Measurements from ENCODE around the gene LRRC3.
A peak's percentile ranks its signal among the peaks of the same experiment; 100 is the strongest.

LRRC3 gene

DNA sequence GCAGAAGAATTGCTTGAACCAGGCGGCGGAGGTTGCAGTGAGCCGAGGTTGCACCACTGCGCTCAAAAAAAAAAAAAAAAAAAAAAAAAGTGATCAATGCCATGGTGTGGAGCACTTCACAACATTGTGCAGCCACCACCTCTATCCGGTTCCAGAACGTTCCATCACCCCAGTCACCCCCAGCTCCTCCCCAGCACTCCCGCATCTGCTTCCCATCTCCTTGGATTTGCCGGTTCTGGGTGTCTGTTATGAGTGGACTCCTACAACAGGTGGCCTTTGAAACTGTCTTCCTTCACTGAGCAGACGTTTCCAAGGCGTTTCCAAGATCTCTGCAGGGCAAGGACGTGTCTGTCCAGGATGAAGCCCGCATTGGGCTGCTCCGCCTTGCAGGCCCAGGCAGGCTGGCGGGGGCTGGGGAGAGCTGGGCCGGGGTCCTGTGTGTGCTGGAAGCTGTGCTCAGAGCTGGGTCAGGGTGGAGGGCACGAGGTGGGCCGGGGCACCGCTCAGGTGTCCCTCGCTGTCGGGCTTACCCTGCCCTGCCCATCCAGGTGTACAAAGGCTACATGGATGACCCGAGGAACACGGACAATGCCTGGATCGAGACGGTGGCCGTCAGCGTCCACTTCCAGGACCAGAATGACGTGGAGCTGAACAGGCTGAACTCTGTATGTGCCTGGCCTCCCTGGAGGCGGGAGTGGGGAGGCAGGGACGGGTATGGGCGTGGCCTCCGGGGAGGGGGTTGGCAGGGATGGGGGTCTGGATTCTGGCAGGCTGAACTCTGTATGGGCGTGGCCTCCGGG lies 14.9 kb upstream of the LRRC3 start:
- DNase-seq: no peak

DNA sequence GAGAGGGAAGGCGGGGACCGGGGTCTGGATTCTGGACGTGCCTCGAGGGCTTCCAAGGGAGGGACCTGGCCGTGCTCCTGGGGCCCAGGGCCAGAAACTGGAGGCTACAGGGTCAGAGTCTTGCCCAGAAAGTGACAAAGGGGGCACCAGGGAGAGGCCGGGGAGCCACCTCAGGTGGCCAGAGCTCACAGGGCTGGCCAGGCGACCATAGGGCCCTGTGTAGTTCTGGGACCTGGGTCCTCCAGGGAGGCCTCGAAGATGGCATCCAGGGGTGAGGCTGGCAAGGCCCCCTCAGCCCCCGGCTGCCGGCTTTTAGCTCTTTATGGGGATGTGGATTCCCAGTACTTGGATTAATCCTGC lies 14.3 kb upstream of the LRRC3 start:
- no peak for DNase-seq

DNA sequence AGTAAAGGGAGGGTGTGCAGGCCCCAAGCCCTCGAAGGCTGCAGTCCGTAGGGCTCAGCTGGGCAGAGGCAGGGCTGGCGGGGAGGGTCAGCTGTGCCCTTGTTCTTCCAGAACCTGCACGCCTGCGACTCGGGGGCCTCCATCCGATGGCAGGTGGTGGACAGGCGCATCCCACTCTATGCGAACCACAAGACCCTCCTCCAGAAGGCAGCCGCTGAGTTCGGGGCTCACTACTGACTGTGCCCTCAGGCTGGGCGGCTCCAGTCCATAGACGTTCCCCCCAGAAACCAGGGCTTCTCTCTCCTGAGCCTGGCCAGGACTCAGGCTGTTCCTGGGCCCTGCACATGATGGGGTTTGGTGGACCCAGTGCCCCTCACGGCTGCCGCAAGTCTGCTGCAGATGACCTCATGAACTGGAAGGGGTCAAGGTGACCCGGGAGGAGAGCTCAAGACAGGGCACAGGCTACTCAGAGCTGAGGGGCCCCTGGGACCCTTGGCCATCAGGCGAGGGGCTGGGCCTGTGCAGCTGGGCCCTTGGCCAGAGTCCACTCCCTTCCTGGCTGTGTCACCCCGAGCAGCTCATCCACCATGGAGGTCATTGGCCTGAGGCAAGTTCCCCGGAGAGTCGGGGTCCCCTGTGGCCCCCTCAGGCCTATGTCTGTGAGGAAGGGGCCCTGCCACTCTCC lies 13.6 kb upstream of the LRRC3 start:
- no peak for DNase-seq

DNA sequence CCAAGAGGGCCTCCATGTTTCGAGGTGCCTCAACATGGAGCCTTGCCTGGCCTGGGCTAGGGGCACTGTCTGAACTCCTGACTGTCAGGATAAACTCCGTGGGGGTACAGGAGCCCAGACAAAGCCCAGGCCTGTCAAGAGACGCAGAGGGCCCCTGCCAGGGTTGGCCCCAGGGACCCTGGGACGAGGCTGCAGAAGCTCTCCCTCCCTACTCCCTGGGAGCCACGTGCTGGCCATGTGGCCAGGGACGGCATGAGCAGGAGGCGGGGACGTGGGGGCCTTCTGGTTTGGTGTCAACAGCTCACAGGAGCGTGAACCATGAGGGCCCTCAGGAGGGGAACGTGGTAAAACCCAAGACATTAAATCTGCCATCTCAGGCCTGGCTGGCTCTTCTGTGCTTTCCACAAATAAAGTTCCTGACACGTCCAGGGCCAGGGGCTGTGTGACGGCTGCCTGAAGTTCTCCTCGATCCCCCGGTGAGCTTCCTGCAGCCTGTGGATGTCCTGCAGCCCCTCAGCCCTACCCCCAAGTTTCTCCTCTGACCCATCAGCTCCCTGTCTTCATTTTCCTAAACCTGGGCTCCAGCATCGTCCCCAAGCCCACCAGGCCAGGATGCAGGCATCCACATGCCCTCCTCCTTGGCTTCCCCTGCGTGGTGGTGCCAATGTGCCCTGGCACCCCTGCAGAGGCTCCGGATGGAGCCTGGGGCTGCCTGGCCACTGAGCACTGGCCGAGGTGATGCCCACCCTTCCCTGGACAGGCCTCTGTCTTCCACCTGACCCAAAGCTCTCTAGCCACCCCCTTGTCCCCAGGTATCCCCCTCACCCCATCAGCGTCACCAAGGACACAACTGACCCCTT lies 12.8 kb upstream of the LRRC3 start:
- DNase-seq: no peak

DNA sequence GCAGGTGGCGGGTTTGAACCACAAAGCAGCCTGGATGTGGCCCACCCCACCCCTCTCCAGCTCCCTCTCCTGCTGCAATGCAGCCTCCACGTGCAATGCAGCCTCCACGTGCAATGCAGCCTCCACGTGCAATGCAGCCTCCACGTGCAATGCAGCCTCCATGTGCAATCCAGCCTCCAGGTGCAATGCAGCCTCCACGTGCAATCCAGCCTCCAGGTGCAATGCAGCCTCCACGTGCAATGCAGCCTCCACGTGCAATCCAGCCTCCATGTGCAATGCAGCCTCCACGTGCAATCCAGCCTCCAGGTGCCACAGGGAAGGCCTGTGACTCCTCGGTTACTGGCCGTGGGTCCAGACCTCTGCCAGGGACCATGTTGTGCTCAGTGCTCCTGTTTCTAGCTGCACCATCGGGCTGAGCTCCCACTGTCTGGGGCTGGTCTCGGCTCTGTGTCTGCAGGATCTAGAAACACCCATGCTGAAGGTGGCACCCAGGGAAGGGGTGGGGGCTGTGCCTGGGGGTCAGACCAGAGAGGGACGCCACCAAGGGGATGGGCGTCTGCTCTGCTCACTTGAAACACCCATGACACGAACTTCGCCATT lies 11.9 kb upstream of the LRRC3 start:
- DNase-seq: no peak

DNA sequence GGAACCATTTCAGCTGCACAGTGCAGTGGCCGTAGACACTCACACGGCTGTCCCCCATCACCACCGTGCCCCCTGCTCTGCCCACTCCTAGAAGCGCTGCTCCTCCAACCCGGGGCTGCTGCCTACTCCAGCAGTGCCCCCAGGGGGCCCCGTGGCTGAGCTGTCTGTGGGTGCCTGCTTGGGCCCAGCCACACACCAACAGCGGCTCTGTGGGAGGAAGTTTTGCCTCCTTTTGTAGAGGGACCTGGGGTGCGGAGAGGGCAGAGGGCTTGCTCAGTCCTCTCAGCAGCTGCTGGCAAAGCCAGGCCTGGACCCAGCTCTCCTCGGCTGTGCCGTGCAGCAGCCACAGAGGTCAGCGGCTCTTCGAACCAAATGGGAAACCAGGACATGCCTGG lies 11.4 kb upstream of the LRRC3 start:
- DNase-seq: no peak

DNA sequence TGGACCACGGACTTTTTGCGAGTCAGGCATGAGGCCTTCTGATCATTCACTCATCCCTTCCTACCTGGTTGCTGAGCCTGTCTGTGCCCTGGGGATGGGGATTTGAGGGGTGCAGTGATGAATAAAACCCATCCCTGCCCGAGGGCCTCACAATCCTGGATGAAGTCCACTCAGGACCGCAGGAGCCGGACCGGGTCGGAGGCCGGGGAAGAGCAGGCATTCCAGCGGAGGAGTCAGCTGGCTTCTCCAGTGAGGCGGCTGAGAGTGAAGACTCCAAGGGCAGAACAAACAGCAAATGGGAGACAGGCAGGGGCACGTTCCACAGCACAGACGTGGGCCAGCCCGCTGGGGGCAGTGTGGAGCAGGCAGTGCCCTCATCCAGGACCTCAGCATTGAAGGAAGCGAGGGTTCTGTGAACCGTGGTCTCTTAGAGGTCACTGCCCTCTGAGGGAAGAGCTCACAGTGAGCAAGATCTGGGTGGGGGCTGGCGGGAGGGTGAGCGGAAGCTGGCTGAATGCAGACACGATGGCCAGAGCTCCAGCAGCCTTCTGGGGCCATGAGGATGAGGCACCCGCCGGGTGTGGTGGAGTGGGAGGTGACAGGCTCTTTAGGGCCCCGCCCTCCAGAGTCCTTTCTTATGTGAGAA lies 10.9 kb upstream of the LRRC3 start:
- DNase-seq: no peak

DNA sequence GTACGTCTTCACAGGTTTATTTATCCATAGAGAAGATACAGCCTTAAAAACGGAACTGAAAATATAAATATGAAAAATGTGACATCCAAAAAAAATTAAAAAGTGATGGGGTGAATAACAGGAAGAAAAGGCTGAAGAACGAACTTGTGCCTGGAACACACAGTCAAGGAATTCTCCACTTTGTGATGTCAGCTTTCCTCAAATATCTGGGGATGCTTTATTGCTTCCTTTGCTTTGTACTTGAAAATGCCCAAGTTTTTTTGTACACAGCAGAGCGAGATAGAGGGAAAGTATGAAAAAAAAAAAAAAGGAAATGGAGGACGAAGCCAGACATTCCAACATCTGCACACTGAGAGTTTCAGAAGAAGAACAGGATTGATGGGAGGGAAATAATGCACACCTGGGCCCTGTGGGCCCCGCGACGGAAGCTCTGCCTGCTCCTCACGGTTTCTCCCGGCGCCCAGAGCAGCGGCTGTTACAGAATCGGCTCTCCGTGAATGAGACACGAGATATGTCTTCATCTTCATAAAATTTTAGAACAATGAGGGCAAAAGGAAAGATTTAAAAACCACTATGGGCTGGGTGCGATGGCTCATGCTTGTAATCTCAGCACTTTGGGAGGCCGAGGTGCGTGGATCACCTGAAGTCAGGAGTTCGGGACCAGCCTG lies 10.0 kb upstream of the LRRC3 start:
- DNase-seq: no peak

DNA sequence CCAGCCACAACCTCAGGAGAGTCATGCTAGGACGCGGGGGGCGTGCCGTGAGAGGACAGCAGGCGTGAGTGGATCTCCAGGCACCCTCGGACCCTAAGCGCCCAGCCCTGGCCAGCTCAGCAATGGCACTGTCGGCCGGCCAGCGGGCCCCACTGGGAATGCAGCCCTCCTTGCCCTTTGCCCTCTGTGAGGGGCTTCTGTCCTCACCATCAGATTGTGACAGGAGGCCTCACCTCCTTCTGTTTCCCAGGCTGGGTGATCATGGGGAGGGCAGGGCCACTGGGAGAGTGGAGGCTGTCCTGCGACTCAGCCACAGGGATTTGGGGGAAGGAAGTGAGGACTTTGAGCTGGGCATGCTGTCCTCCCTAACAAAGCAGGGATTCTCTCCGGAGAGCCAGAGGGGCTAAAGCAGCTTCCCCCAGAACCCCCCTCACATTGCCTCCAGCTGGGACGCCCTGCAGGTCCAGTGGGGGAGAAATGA lies 6.6 kb upstream of the LRRC3 start:
- no peak for DNase-seq

DNA sequence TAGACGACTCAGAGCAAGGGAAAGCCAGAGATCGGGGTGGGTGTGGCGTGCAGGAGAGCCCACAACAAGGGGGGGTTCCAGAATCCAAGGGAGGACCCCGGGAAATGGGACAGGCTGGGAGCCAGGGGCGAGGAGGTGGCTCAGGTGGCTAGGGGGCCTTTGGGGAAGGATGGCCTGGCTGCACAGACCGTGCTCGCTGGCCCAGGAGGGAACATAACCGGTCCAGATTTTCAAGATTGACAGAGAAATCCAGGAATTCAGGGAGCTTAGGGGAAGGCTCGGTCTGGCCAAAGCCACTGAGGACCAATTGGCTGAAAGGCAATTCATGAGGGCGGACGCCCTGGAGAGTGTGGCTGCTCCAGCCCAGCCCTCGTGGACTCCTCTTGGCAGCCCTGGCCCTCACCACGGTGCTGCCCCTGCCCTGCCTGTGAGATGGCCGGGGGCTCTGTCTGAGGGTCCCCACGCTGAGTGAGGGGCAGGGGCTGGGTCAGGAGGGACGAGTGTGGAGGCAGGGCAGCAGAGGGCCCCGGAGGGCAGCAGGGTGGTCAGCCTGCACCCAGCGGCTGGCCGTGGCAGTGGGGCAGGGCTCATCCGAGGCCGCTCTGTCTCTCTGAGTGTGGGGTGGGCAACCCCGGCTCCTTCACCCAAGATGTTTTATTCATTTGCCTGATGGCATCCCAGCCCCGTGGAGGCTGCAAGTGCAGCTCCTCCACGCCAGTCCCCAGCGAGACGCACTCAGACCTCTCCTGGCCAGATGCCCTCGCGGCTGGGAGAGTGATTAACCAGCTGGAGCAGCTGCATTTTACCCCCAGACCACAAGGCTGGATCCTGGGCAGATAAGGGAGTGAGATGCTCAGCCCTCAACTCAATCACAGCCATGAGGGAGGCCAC lies 5.6 kb upstream of the LRRC3 start:
- no peak for DNase-seq

DNA sequence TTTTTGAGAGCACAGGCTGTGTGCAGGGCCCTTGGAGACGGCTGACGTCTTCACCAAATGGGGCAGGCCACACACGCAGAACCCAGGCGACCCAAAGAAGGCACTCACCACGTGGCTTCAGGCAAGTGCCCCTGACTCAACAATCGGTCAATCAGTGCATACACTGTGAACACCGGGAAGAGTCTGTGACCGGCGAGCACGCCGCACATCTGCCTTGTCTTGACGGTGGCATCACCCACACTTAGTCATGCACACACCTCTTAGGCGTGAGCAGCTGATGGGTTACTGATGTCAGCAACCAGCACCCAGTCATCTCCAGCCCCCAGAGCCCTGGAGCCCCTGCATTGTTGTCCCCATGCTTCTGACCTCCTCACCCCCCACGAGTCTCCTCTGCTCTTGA lies 4.9 kb upstream of the LRRC3 start:
- no peak for DNase-seq

DNA sequence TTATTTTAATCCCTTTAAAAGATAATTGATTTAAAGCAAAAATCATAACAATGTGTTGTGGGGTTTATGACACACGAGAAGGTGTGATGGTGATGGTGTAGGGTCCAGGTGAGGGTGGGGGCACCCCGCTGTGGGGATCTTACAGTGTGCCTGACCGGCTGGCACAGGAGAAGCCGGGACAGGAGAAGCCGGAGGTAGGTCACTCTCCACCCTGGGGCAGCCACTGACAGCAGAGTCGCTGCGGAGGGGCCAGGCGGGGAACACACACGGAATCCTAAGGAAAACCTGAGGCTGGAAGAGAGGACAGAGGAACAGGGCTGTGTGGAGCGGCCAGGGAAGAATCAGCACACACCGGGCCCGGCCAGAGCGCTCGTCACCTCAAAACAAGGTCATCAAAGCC lies 4.3 kb upstream of the LRRC3 start:
- DNase-seq: no peak

DNA sequence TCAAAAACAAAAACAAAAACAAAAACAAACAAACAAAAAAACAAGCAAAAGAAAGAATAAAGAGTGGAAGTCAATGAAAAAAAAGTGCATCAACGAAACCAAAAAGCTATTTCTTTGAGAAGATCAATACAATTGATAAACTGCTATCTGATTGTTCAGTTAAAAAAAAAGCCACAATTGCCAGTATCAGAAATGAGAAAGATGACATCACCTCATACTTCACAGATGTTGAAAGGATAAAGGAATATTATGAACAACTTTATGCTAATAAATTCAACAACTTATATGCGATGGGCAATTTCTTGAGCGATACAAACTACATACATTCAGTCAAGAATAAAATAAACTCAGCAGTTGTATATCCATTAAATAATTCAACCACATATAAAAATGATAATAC lies 2.2 kb upstream of the LRRC3 start:
- DNase-seq: no peak

DNA sequence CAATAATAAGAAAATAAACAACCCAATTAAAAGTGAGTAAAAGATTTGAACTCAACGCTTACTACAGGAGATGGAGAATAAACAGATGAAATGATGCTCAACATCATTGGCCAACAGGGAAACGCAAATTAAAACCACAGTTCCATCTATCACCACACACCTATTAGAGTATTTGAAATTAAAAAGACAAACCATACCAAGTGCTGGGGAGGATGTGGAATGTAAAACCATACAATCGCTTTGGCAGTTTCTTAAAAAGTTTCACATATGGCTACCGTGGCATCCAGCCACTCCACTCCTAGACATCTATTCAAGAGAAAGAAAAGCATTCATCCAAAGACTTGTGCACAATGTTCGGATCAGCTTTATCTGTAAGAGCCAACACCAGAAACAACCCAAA lies 1.3 kb upstream of the LRRC3 start:
- no peak for DNase-seq

DNA sequence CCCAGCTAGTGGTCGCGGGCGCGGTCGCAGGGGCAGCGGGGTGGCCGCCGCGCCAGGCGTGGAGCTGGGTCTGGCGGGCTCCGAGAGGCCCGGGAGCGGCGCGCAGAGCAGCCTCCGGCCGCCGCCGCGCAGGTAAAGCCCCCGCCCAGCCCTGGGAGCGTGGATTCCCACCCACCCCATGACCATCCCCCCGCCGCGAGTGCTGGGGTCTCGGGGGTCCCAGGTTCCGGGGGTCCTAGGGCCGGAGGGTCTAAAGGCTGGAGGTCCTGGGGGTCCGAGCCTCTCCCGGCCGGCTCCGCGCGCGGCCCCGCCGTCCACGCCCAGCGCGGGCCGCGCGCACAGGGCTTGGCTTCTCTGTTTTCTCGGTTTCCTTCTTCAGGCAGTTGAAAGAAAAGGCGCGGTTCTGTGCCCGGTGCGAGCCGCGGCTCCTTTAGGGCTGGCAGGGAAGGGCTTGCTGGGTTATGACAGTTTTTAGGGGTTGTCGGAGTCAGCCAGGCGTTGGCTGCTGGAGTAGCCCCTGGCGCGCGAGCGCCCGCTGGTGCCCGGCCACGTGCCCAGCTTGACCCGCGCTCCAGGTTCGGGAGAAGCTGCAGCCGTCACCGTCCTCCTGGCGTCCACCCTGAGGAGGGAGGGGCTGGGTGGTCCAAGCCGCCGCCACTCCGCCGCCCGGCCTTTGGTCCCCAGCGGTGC lies 359 bp downstream of the LRRC3 start:
- DNase-seq: peak; percentile 9

DNA sequence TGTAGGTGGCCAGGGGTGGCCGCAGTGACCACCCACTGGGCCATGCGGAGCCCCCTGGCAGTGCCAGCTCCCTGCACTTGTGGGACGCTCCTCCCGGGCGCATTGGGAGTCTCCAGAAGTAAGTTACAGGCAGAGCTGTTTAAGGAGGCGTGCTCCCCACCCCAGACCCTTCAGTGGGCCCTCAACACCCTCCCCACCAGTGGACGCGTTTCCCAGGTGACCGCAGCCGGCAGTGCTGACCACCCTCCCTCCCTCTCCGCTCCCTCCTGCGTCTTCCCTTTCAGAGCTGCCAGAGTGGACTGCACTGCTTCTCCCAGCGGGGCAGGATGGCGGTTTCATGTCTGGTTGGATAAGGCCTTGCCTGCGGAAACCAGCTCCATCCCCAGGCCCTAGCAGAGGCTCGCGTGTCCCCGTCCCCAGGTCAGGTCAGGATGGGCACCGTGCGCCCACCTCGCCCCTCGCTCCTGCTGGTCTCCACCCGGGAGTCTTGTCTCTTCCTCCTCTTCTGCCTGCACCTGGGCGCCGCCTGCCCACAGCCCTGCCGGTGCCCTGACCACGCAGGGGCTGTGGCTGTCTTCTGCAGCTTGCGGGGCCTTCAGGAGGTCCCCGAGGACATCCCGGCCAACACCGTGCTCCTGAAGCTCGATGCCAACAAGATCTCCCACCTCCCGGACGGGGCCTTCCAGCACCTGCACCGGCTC lies 1.1 kb downstream of the LRRC3 start:
- no peak for DNase-seq

DNA sequence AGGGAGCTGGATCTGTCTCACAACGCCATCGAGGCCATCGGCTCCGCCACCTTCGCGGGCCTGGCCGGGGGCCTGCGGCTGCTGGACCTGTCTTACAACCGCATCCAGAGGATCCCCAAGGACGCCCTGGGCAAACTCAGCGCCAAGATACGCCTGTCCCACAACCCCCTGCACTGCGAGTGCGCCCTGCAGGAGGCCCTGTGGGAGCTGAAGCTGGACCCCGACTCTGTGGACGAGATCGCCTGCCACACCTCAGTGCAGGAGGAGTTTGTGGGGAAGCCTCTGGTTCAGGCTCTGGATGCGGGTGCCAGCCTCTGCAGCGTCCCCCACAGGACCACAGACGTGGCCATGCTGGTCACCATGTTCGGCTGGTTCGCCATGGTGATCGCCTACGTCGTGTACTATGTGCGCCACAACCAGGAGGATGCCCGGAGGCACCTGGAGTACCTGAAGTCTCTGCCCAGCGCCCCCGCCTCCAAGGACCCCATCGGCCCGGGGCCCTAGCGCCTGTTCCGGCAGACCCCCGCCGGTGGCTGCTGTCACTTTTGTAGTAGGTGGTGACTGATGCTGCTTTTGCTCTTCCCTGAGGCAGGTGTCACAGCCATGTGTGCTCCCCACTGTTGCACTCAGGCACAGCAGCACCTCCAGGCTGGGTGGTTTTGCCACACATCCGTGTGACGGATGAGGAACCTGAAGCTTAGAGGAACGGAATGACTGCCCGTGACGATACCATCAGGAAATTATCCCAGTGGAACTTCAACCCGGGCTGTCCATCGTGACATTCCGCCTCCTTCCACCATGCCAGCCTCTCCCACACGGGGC lies 1.8 kb downstream of the LRRC3 start:
- no peak for DNase-seq

DNA sequence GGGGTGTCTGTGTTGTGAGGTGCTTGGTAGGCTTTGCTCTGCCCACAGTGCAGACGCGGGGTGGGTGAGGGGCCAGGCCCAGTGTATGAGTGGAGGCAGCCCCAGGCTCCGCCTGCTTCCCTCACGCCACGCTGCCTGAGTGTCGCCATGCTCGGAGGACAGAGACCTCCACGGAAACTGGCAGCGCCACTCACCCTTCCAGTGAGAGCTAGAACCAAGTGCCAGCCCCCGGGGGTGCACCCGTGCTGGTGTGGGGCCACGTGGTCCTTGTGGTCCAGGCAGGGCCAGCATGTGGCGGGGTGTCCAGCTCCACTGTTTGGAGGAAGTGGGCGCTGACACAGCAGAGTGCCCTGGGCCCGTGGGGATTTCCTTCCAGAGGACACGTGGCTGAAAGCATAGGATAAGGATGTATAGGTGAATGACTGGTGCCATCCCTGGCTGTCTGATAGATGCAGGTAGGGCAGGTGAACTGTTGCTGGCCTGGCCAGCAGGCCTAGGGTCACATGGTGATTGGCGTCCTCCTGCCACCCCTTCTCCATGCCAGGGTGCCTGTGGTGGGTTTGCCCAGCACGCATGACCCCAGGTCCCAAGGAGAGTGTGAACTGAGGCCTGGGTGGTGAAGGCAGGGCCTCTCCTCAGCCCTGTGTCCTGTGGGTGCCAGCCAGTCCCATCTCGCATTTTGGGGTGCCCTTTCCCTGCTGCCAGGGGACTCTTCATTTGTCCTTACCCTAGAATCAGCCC lies 3.8 kb downstream of the LRRC3 start:
- no peak for DNase-seq
